SK-N-MC (cell line): ENCODE data around the gene DAB2IP.

ENCODE experiments used
- EZH2 ChIP-seq: fragments of 200-600 bp; sonication (generic); IDR thresholded peaks from one replicate; pipeline ENCODE4 v1.6.1; 2017; ENCODE audit warnings: antibody characterized with exemption
- POLR2AphosphoS5 ChIP-seq: IDR thresholded peaks from 2 replicates; pipeline ENCODE4 v1.6.1; 2012; ENCODE audit warnings: mild to moderate bottlenecking, low read depth, low read length, borderline replicate concordance

GRCh38 chr9:121801579-121801978, 150.1 kb downstream of the DAB2IP start:
- TF ChIP-seq POLR2AphosphoS5 (no peak), EZH2 (no peak)
